ENCODE measurements around the gene MLLT3.

DNA sequence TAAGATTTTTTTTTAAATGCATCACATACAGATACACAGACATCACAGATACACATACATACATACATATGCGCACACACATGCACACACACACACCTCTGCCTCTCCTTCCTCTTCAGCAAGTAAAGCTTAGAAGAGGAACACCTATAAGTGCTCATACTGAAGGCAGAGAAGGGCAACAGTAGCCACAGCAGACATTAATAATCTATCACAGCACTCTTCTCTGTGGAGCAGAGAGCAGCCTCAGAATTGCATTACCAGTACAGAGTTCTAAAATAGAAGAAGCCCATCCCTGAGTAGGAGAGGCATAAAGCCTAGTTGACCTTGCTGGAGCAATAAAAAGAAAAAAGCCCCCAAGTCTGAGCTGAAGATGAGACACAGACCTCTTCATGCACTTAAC is 110.6 kb downstream of the MLLT3 start:
- TF ChIP-seq POLR2A (IDR thresholded peaks at IDR 0.05) (no peak), POLR2AphosphoS5 (IDR thresholded peaks at IDR 0.05) (no peak)
- TF ChIP-seq, protein P1, sequence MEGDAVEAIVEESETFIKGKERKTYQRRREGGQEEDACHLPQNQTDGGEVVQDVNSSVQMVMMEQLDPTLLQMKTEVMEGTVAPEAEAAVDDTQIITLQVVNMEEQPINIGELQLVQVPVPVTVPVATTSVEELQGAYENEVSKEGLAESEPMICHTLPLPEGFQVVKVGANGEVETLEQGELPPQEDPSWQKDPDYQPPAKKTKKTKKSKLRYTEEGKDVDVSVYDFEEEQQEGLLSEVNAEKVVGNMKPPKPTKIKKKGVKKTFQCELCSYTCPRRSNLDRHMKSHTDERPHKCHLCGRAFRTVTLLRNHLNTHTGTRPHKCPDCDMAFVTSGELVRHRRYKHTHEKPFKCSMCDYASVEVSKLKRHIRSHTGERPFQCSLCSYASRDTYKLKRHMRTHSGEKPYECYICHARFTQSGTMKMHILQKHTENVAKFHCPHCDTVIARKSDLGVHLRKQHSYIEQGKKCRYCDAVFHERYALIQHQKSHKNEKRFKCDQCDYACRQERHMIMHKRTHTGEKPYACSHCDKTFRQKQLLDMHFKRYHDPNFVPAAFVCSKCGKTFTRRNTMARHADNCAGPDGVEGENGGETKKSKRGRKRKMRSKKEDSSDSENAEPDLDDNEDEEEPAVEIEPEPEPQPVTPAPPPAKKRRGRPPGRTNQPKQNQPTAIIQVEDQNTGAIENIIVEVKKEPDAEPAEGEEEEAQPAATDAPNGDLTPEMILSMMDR (IDR thresholded peaks at IDR 0.05), result no peak

All from prostate gland (tissue), 2 donors.